ENCODE results near the gene DPP7.
"Not testable (repeated sequence)": the region's sequence is repeated elsewhere in the genome, so short reads cannot be mapped to it uniquely, and the experiment has no call there.

GRCh38 chr9:137121927-137122795, 7.6 kb upstream of the DPP7 start:
- not testable (repeated sequence) for TF ChIP-seq CTCF (conservative IDR thresholded peaks at IDR 0.05; ENCODE audit: low read depth, low read length); POLR2A (IDR thresholded peaks at IDR 0.05; ENCODE audit: low read depth, low read length); ELK1 (IDR thresholded peaks at IDR 0.05; ENCODE audit: borderline replicate concordance, low read depth, low read length); MAZ (IDR thresholded peaks at IDR 0.05; ENCODE audit: borderline replicate concordance, low read depth, low read length)
- TF ChIP-seq, protein P1, sequence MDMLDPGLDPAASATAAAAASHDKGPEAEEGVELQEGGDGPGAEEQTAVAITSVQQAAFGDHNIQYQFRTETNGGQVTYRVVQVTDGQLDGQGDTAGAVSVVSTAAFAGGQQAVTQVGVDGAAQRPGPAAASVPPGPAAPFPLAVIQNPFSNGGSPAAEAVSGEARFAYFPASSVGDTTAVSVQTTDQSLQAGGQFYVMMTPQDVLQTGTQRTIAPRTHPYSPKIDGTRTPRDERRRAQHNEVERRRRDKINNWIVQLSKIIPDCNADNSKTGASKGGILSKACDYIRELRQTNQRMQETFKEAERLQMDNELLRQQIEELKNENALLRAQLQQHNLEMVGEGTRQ (IDR thresholded peaks at IDR 0.05; ENCODE audit: low read depth, low read length), result not testable (repeated sequence)

Data from IMR-90 (cell line).